Right atrium auricular region (tissue), 2 donors: ENCODE measurements around the gene RAPGEF1. TPM values are rescaled to one million over a fixed set of nuclear protein-coding genes. Genes with fewer than 3 reads are reported as not detected.

Source experiments
- DNase-seq: peaks from one replicate; pipeline ENCODE4 v3.0.0-alpha.2; 2019; ENCODE audit warnings: low spot score
- H3K27ac ChIP-seq, 2 donors: fragments of 200-600 bp; sonication (generic); 1 replicate in 1 of 2; 2 replicates in 1 of 2; pipeline ENCODE4 v1.5.1; 2016 to 2019
- H3K27me3 ChIP-seq, 2 donors: fragments of 200-600 bp; sonication (generic); one replicate each; pipeline versions ENCODE4 v1.5.1 to v1.6.0; 2017 to 2019
- H3K36me3 ChIP-seq: fragments of 200-600 bp; sonication (generic); one replicate; pipeline ENCODE4 v1.5.1; 2016
- H3K4me1 ChIP-seq, 2 donors: fragments of 200-600 bp; sonication (generic); one replicate each; pipeline versions ENCODE4 v1.5.1 to v1.6.0; 2017 to 2019
- H3K4me3 ChIP-seq, 2 donors: fragments of 200-600 bp; sonication (generic); 1 replicate in 1 of 2; 2 replicates in 1 of 2; pipeline ENCODE4 v1.5.1; 2017 to 2019; ENCODE audit warnings: mild to moderate bottlenecking in 1 of 2, moderate library complexity in 1 of 2
- H3K9me3 ChIP-seq, 2 donors: fragments of 200-600 bp; sonication (generic); one replicate each; pipeline ENCODE4 v1.5.1; 2019
- total RNA-seq, 2 donors: library from RNA; depleted of rRNA; stranded (reverse); fragments of >200 nt; gene quantifications; one replicate each; pipeline ENCODE4 v1.1.0, GENCODE V29; 2016
- TF ChIP-seq, protein P1 (sequence below), 2 donors: fragments of 200-600 bp; sonication (generic); IDR thresholded peaks; one replicate each; pipeline ENCODE4 v1.5.1; 2019; ENCODE audit warnings: antibody characterized with exemption in 2 of 2

RAPGEF1 gene
- total RNA-seq, 2 donors from 2014 or later: 59.5 to 65.1 TPM

- no peaks in the 10 kb centered on the region for H3K27me3 ChIP-seq
- TF ChIP-seq, protein P1, sequence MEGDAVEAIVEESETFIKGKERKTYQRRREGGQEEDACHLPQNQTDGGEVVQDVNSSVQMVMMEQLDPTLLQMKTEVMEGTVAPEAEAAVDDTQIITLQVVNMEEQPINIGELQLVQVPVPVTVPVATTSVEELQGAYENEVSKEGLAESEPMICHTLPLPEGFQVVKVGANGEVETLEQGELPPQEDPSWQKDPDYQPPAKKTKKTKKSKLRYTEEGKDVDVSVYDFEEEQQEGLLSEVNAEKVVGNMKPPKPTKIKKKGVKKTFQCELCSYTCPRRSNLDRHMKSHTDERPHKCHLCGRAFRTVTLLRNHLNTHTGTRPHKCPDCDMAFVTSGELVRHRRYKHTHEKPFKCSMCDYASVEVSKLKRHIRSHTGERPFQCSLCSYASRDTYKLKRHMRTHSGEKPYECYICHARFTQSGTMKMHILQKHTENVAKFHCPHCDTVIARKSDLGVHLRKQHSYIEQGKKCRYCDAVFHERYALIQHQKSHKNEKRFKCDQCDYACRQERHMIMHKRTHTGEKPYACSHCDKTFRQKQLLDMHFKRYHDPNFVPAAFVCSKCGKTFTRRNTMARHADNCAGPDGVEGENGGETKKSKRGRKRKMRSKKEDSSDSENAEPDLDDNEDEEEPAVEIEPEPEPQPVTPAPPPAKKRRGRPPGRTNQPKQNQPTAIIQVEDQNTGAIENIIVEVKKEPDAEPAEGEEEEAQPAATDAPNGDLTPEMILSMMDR (IDR thresholded peaks at IDR 0.05): no peak
- H3K9me3 ChIP-seq: no peaks in the 10 kb centered on the region
- no peak for DNase-seq
- peaks cover 29% of the 10 kb centered on the region for H3K36me3 ChIP-seq
- H3K27ac ChIP-seq: no peak overlapping the region
- peaks cover 0 to 45% of the 10 kb centered on the region in 2 donors for H3K4me1 ChIP-seq
- H3K4me3 ChIP-seq: no peak overlapping the region
These were observed 126.0 kb downstream of the RAPGEF1 start for GRCh38 chr9:131613921-131614320.

DNA sequence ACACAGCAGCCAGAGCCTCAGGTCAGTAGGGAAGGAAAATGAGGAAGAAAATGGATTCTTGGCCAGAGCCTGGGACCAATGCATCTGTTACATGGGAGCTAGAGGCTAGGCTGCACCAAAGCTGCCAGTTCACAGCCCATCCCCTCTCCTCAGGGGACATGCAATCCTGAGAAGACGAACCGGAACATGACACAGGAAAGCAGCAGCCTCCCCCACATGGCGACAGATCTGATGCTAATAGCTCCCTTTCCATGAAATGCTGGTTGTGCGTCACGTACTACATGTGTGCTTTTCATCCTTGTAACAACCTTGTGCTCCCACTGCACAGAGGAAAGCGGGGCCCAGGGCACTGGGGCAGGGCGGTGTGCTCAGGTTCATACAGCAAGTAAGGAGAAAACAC, 127.0 kb downstream of the RAPGEF1 start:
- Histone ChIP-seq H3K27me3 (no peaks in the 10 kb centered on the region), H3K27ac (no peak overlapping the region), H3K9me3 (no peaks in the 10 kb centered on the region), H3K4me1 (peaks cover 0 to 53% of the 10 kb centered on the region in 2 donors), H3K4me3 (no peak overlapping the region), H3K36me3 (peaks cover 21% of the 10 kb centered on the region)
- TF ChIP-seq, protein P1 (IDR thresholded peaks at IDR 0.05): no peak
- DNase-seq: no peak

GRCh38 chr9:131611586-131612315, 128.1 kb downstream of the RAPGEF1 start:
- Histone ChIP-seq H3K27ac (no peak overlapping the region), H3K4me3 (no peak overlapping the region), H3K4me1 (peaks cover 0 to 54% of the 10 kb centered on the region in 2 donors), H3K36me3 (peaks cover 21% of the 10 kb centered on the region), H3K27me3 (no peaks in the 10 kb centered on the region), H3K9me3 (no peaks in the 10 kb centered on the region)
- TF ChIP-seq, protein P1 (IDR thresholded peaks at IDR 0.05): no peak
- DNase-seq: no peak

GRCh38 chr9:131610231-131610761, 129.6 kb downstream of the RAPGEF1 start:
- Histone ChIP-seq H3K4me3 (no peak overlapping the region), H3K36me3 (peaks cover 6% of the 10 kb centered on the region)
- DNase-seq: peak; percentile 83

GRCh38 chr9:131609099-131609830, 130.6 kb downstream of the RAPGEF1 start:
- no peaks in the 10 kb centered on the region for H3K27me3 ChIP-seq
- DNase-seq: peak; percentile 78
- H3K36me3 ChIP-seq: peaks cover 5% of the 10 kb centered on the region
- H3K4me1 ChIP-seq: peaks cover 0 to 77% of the 10 kb centered on the region in 2 donors
- no peak overlapping the region for H3K4me3 ChIP-seq
- no peaks in the 10 kb centered on the region for H3K9me3 ChIP-seq
- H3K27ac ChIP-seq: peak overlapping the region; percentile 85 to 93
- TF ChIP-seq, protein P1 (IDR thresholded peaks at IDR 0.05): no peak

More at GRCh38 chr9:131610231-131610761, 129.6 kb downstream of the RAPGEF1 start:
- TF ChIP-seq, protein P1 (IDR thresholded peaks at IDR 0.05): no peak
- Histone ChIP-seq H3K9me3 (no peaks in the 10 kb centered on the region), H3K27ac (peak overlapping the region; percentile 85 to 93), H3K4me1 (peaks cover 0 to 66% of the 10 kb centered on the region in 2 donors), H3K27me3 (no peaks in the 10 kb centered on the region)
